Uterus (tissue), 4 donors: Measurements from ENCODE around the gene SMIM41. TPM values are rescaled to one million over a fixed set of nuclear protein-coding genes. Genes with fewer than 3 reads are reported as not detected.

Experiments used
- DNase-seq, 2 donors: peaks; one replicate each; pipeline ENCODE4 v3.0.0-alpha.2; 2019 to 2020
- H3K27ac ChIP-seq, 2 donors: fragments of 200-600 bp; sonication (generic); 1 replicate in 1 of 2; 2 replicates in 1 of 2; pipeline ENCODE4 v1.5.1; 2016 to 2018
- H3K27me3 ChIP-seq, 2 donors: fragments of 200-600 bp; sonication (generic); one replicate each; pipeline ENCODE4 v1.5.1; 2018 to 2019; ENCODE audit warnings: control low read depth in 1 of 2
- H3K36me3 ChIP-seq, 2 donors: fragments of 200-600 bp; sonication (generic); one replicate each; pipeline ENCODE4 v1.5.1; 2019; ENCODE audit warnings: control low read depth in 1 of 2
- H3K4me1 ChIP-seq, 2 donors: fragments of 200-600 bp; sonication (generic); one replicate each; pipeline ENCODE4 v1.5.1; 2018 to 2019; ENCODE audit warnings: control low read depth in 1 of 2
- H3K4me3 ChIP-seq, 2 donors: fragments of 200-600 bp; sonication (generic); 1 replicate in 1 of 2; 2 replicates in 1 of 2; pipeline ENCODE4 v1.5.1; 2018 to 2019; ENCODE audit warnings: mild to moderate bottlenecking in 1 of 2
- H3K9me3 ChIP-seq, 2 donors: fragments of 200-600 bp; sonication (generic); one replicate each; pipeline ENCODE4 v1.5.1; 2019; ENCODE audit warnings: control low read depth in 1 of 2
- POLR2A ChIP-seq, 2 donors: fragments of 450-650 bp; IDR thresholded peaks; one replicate each; pipeline ENCODE4 v1.6.1; 2016; ENCODE audit warnings: antibody characterized with exemption in 2 of 2, mild to moderate bottlenecking in 1 of 2, moderate library complexity in 1 of 2
- intact Hi-C: fragments of 100-400 bp; cut with DNase I; formaldehyde crosslinking; loops from one replicate; pipeline ENCODE4 v1.15.1; 2023; ENCODE audit warnings: low total_unique reads
- total RNA-seq, 4 donors: library from RNA; depleted of rRNA in 3 of 4; stranded (reverse); fragments of >200 nt in 3 of 4; gene quantifications; one replicate each; pipeline versions ENCODE4 v1.1.0 to v1.2.4, GENCODE V29; 2014 to 2023
- TF ChIP-seq, protein P1 (sequence below), 4 experiments: fragments of 200-600 bp in 2 of 4; fragments of 450-650 bp in 2 of 4; sonication (generic) in 2 of 4; IDR thresholded peaks; one replicate each; pipeline ENCODE4 v1.5.1; 2016 to 2019; ENCODE audit warnings: antibody characterized with exemption in 4 of 4, mild to moderate bottlenecking in 2 of 4, moderate library complexity in 1 of 4
- donor health status: DM: yes; HTN: yes; CAD: no.

The SMIM41 gene
- total RNA-seq, 4 donors from 2014 or later, result not detected

DNA sequence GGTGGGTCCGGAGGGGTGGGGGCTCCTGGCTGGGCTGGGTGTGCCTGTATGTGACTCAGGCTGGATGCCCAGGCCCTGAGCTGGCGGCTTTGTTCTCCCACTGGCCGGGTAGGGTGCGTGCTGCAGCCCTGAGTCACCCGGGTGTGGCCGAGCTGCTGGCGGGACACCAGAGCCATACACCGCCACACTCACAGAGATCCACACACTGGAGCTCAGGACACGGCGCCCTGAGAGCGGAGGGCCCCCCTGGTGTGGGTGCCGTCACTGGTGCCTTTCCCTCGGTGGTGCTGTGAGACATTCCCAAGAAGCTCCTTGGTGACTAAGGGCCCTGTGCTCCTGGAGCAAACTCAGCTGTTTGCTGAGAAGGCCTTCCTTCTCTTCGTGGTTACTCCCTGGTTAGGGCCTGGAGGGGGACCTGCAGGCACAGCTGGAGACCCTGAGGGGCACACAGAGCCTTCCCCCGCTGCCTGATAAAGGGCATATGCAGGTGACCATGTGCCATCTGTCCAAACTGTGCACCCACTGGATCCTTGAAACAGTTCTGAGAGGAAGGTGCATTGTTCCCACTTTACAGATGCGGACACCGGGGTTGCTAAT is 68.0 kb downstream of the SMIM41 start:
- H3K27me3 ChIP-seq, result no peaks in the 10 kb centered on the region
- peaks cover 0 to 4% of the 10 kb centered on the region in 2 donors for H3K4me1 ChIP-seq
- no peaks in the 10 kb centered on the region for H3K9me3 ChIP-seq
- H3K27ac ChIP-seq, result peak overlapping the region; percentile 71 to 79
- no peak overlapping the region for H3K4me3 ChIP-seq
- no peaks in the 10 kb centered on the region for H3K36me3 ChIP-seq
- intact Hi-C loops, result no loop called here
- TF ChIP-seq POLR2A (IDR thresholded peaks at IDR 0.05), result peak in 1 of 2 donors; percentile 54
- TF ChIP-seq, protein P1, sequence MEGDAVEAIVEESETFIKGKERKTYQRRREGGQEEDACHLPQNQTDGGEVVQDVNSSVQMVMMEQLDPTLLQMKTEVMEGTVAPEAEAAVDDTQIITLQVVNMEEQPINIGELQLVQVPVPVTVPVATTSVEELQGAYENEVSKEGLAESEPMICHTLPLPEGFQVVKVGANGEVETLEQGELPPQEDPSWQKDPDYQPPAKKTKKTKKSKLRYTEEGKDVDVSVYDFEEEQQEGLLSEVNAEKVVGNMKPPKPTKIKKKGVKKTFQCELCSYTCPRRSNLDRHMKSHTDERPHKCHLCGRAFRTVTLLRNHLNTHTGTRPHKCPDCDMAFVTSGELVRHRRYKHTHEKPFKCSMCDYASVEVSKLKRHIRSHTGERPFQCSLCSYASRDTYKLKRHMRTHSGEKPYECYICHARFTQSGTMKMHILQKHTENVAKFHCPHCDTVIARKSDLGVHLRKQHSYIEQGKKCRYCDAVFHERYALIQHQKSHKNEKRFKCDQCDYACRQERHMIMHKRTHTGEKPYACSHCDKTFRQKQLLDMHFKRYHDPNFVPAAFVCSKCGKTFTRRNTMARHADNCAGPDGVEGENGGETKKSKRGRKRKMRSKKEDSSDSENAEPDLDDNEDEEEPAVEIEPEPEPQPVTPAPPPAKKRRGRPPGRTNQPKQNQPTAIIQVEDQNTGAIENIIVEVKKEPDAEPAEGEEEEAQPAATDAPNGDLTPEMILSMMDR (IDR thresholded peaks at IDR 0.05), result no peak
- DNase-seq, result peak; percentile 78 to 87

- Histone ChIP-seq H3K4me3 (no peak overlapping the region), H3K4me1 (peaks cover 0 to 4% of the 10 kb centered on the region in 2 donors)
These were observed 68.5 kb downstream of the SMIM41 start for GRCh38 chr12:52147964-52148463.

DNA sequence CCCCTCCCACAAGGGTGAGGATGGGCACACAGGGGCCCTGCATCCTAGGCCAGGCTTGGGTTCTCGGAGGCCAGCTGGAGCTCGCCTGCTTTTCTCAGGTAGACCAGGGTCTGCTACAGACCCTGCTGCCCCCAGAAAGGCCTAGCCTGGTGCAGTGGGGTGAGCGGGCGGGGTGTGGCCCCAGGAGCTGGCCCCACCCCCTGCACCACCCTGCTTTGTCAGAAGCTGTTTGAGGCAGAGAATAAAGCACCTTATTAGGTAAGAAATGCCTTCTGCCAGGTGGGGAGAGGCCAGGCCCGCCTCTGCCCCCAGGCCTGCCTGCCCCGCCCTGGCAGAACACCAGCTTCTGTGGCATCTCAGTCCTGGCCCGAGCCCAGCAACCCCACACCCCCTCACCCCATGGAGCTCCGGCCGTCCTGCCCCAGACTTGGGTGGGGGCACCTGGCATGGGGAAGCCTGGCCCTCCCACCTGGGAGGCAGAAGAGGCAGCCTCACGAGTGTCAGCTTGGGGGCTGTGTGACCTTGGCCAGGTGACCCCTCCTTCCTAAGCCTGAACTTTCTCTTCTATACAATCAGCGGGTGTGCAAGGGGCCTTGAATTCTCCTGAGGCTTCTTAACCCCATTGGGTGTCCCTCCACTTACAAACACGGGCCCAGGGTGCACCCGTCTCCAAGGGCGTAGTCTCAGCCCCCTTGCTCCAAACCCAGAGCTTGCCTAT is 69.1 kb downstream of the SMIM41 start:
- Histone ChIP-seq H3K36me3 (no peaks in the 10 kb centered on the region), H3K27me3 (no peaks in the 10 kb centered on the region), H3K9me3 (no peaks in the 10 kb centered on the region), H3K27ac (peak overlapping the region; percentile 53 to 79), H3K4me3 (no peak overlapping the region), H3K4me1 (peaks cover 0 to 4% of the 10 kb centered on the region in 2 donors)
- no peak for DNase-seq
- TF ChIP-seq, protein P1 (IDR thresholded peaks at IDR 0.05), result no peak
- TF ChIP-seq POLR2A (IDR thresholded peaks at IDR 0.05), result peak in 1 of 2 donors; percentile 29
- intact Hi-C loops, result no loop called here

More at GRCh38 chr12:52147964-52148463, 68.5 kb downstream of the SMIM41 start:
- no peaks in the 10 kb centered on the region for H3K36me3 ChIP-seq
- no peaks in the 10 kb centered on the region for H3K27me3 ChIP-seq
- TF ChIP-seq, protein P1 (IDR thresholded peaks at IDR 0.05), result no peak
- no peak for TF ChIP-seq POLR2A (IDR thresholded peaks at IDR 0.05)
- H3K27ac ChIP-seq, result peak overlapping the region; percentile 53 to 79
- H3K9me3 ChIP-seq, result no peaks in the 10 kb centered on the region
- no peak for DNase-seq
- intact Hi-C loops, result no loop called here

- TF ChIP-seq, protein P1 (IDR thresholded peaks at IDR 0.05), result no peak
- TF ChIP-seq POLR2A (IDR thresholded peaks at IDR 0.05), result no peak
- no peak for DNase-seq
- intact Hi-C loops, result no loop called here
- no peaks in the 10 kb centered on the region for H3K9me3 ChIP-seq
- H3K4me3 ChIP-seq, result no peak overlapping the region
- no peaks in the 10 kb centered on the region for H3K27me3 ChIP-seq
- peak overlapping the region in 1 of 2 donors; percentile 53 for H3K27ac ChIP-seq
- no peaks in the 10 kb centered on the region for H3K36me3 ChIP-seq
- peaks cover 0 to 4% of the 10 kb centered on the region in 2 donors for H3K4me1 ChIP-seq
These were observed 69.7 kb downstream of the SMIM41 start for GRCh38 chr12:52149182-52149641.
